ENCODE results near the gene TGM1. TPM values are rescaled to one million over a fixed set of nuclear protein-coding genes. Genes with fewer than 3 reads are reported as not detected.

Gene TGM1
- total and polyA plus RNA-seq, 2 experiments from 2014 or later: 0.31 to 0.63 TPM

- Histone ChIP-seq H3K36me3 (ENCODE audit: insufficient read depth) (no peaks in the 10 kb centered on the region), H3F3A (replicated peaks; ENCODE audit: low read depth) (peaks cover 11% of the 10 kb centered on the region; the same call in 1 of the 2 replicates), H3K9me2 (ENCODE audit: insufficient read depth) (no peaks in the 10 kb centered on the region), H3K27ac (ENCODE audit: low read depth) (no peak overlapping the region), H3K4me3 (no peak overlapping the region), H3K4me1 (ENCODE audit: insufficient read depth) (peaks cover 16% of the 10 kb centered on the region), H4K20me1 (replicated peaks; ENCODE audit: insufficient read depth) (no peaks in the 10 kb centered on the region), H3K4me2 (no peak overlapping the region), H3K79me2 (replicated peaks; ENCODE audit: insufficient read depth) (no peaks in the 10 kb centered on the region; the same call in 1 of the 2 replicates), H2AFZ (no peak overlapping the region), H3K27me3 (ENCODE audit: insufficient read depth) (no peaks in the 10 kb centered on the region)
- DNase-seq (ENCODE audit: low spot score) (no peak), ATAC-seq (no peak)
- Mint-ChIP-seq H3K36me3 (ENCODE audit: low read depth) (peaks cover 6% of the 10 kb centered on the region; the same call in 2 of the 3 replicates), H3K4me3 (no peak overlapping the region), H3K27me3 (ENCODE audit: insufficient read depth, low read depth, poor library complexity) (peaks cover 7% of the 10 kb centered on the region), H3K27ac (no peak overlapping the region), H3K9me3 (no peaks in the 10 kb centered on the region; the same call in 2 of the 3 replicates), H3K4me1 (peaks cover 22% of the 10 kb centered on the region)
- TF ChIP-seq POLR2AphosphoS5 (IDR thresholded peaks at IDR 0.05; ENCODE audit: low read depth) (no peak), CTCF (conservative IDR thresholded peaks at IDR 0.05; ENCODE audit: low read depth in 2 of 2) (no peak), ZNF331 (CRISPR knock-in tag; IDR thresholded peaks at IDR 0.05; ENCODE audit: low read depth) (no peak), EZH2 (IDR thresholded peaks at IDR 0.05; ENCODE audit: low read depth, unreplicated experiment) (no peak), ZNF114 (CRISPR knock-in tag; IDR thresholded peaks at IDR 0.05) (no peak), JUNB (IDR thresholded peaks at IDR 0.05; ENCODE audit: unreplicated experiment) (no peak), ZNF462 (CRISPR knock-in tag; IDR thresholded peaks at IDR 0.05) (no peak), NANOG (IDR thresholded peaks at IDR 0.05; ENCODE audit: borderline replicate concordance) (no peak), EZH2phosphoT487 (IDR thresholded peaks at IDR 0.05; ENCODE audit: unreplicated experiment) (no peak), ETS1 (IDR thresholded peaks at IDR 0.05) (no peak)
Measured at GRCh38 chr14:24269368-24269767, 6.4 kb upstream of the TGM1 start.
